ENCODE measurements around the gene MMP11. TPM values are rescaled to one million over a fixed set of nuclear protein-coding genes. Genes with fewer than 3 reads are reported as not detected.

Gene MMP11
- total RNA-seq, 1 donor from 2014 or later: 12.2 TPM

GRCh38 chr22:23781065-23781464 lies 8.4 kb downstream of the MMP11 start:
- H2AFZ ChIP-seq (ENCODE audit: low read depth, low read length): peak overlapping the region; percentile 19
- no peak for DNase-seq (ENCODE audit: low read depth)
- no peak overlapping the region for H3K27ac ChIP-seq (ENCODE audit: low read depth, low read length)
- no peaks in the 10 kb centered on the region for H4K20me1 ChIP-seq (ENCODE audit: insufficient read depth, low read length)
- TF ChIP-seq CTCF (IDR thresholded peaks at IDR 0.05; ENCODE audit: insufficient read depth, low read depth, low read length): no peak
- TF ChIP-seq EZH2 (IDR thresholded peaks at IDR 0.05; ENCODE audit: insufficient read depth, low read length): no peak
- no peaks in the 10 kb centered on the region for H3K9me3 ChIP-seq (ENCODE audit: insufficient read depth, low read depth, low read length)
- Mint-ChIP-seq H3K4me1 (ENCODE audit: low read depth, unreplicated experiment) (peaks cover 12% of the 10 kb centered on the region), H3K27ac (ENCODE audit: unreplicated experiment) (no peak overlapping the region), H3K4me3 (ENCODE audit: unreplicated experiment) (no peak overlapping the region), H3K9me3 (ENCODE audit: unreplicated experiment) (no peaks in the 10 kb centered on the region), H3K27me3 (ENCODE audit: low read depth, unreplicated experiment) (peaks cover 12% of the 10 kb centered on the region), H3K36me3 (ENCODE audit: low read depth, unreplicated experiment) (peaks cover 9% of the 10 kb centered on the region)
- no peak for FAIRE-seq
- no peak overlapping the region for H3K9ac ChIP-seq (ENCODE audit: low read length)
- H3K4me3 ChIP-seq (ENCODE audit: insufficient read depth, low read depth, low read length): no peak overlapping the region
- peaks cover 18% of the 10 kb centered on the region for H3K4me1 ChIP-seq (ENCODE audit: insufficient read depth, low read length)
- H3K36me3 ChIP-seq (ENCODE audit: insufficient read depth, low read length): no peaks in the 10 kb centered on the region
- H3K79me2 ChIP-seq (ENCODE audit: insufficient read depth, low read length): no peaks in the 10 kb centered on the region
- H3K27me3 ChIP-seq (ENCODE audit: insufficient read depth, low read length): no peaks in the 10 kb centered on the region
- H3K4me2 ChIP-seq (ENCODE audit: low read length): no peak overlapping the region

DNA sequence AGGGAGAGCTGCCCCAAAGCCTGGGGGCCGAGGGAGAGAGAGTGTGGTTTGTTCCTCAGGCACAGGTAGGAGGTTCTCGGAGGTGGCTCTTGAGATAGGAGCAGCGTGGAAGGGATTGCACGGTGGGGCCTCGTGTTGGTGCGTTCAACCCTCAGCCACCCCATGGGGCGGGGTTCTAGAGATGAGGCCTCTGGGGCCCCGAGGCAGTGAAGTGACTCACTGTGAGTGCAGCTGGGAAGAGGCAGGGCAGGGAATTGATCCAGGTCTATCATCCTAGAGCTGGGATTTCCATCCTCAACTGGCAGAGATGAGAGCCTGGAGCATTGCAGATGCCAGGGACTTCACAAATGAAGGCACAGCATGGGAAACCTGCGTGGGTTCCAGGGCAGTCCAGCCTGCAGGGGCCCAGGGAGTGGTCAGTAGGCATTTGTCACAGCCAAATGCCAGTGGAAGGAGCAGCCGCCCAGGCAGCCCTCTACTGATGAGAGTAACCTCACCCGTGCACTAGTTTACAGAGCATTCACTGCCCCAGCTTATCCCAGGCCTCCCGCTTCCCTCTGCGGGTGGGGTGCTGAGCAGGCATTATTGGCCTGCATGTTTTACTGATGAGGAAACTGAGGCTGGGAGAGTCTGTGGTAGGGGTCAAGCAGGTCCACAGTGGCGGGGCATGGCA lies 9.0 kb downstream of the MMP11 start:
- Mint-ChIP-seq H3K9me3 (ENCODE audit: unreplicated experiment) (no peaks in the 10 kb centered on the region), H3K27ac (ENCODE audit: unreplicated experiment) (no peak overlapping the region), H3K4me1 (ENCODE audit: low read depth, unreplicated experiment) (peaks cover 18% of the 10 kb centered on the region), H3K36me3 (ENCODE audit: low read depth, unreplicated experiment) (peaks cover 9% of the 10 kb centered on the region), H3K27me3 (ENCODE audit: low read depth, unreplicated experiment) (peaks cover 12% of the 10 kb centered on the region), H3K4me3 (ENCODE audit: unreplicated experiment) (no peak overlapping the region)
- Histone ChIP-seq H3K27ac (ENCODE audit: low read depth, low read length) (no peak overlapping the region), H3K4me3 (ENCODE audit: insufficient read depth, low read depth, low read length) (no peak overlapping the region), H3K9me3 (ENCODE audit: insufficient read depth, low read depth, low read length) (no peaks in the 10 kb centered on the region), H3K4me1 (ENCODE audit: insufficient read depth, low read length) (peaks cover 23% of the 10 kb centered on the region), H3K9ac (ENCODE audit: low read length) (no peak overlapping the region), H2AFZ (ENCODE audit: low read depth, low read length) (peak overlapping the region; percentile 19), H3K79me2 (ENCODE audit: insufficient read depth, low read length) (no peaks in the 10 kb centered on the region), H3K4me2 (ENCODE audit: low read length) (no peak overlapping the region), H3K36me3 (ENCODE audit: insufficient read depth, low read length) (no peaks in the 10 kb centered on the region), H3K27me3 (ENCODE audit: insufficient read depth, low read length) (no peaks in the 10 kb centered on the region), H4K20me1 (ENCODE audit: insufficient read depth, low read length) (no peaks in the 10 kb centered on the region)
- TF ChIP-seq EZH2 (IDR thresholded peaks at IDR 0.05; ENCODE audit: insufficient read depth, low read length) (no peak), CTCF (IDR thresholded peaks at IDR 0.05; ENCODE audit: insufficient read depth, low read depth, low read length) (no peak)
- peak; percentile 33 for DNase-seq (ENCODE audit: low read depth)
- FAIRE-seq: no peak

- H4K20me1 ChIP-seq (ENCODE audit: insufficient read depth, low read length): no peaks in the 10 kb centered on the region
- H3K27ac ChIP-seq (ENCODE audit: low read depth, low read length): no peak overlapping the region
- no peak overlapping the region for H3K9ac ChIP-seq (ENCODE audit: low read length)
- no peaks in the 10 kb centered on the region for H3K36me3 ChIP-seq (ENCODE audit: insufficient read depth, low read length)
- no peak overlapping the region for H3K4me3 ChIP-seq (ENCODE audit: insufficient read depth, low read depth, low read length)
- no peaks in the 10 kb centered on the region for H3K9me3 ChIP-seq (ENCODE audit: insufficient read depth, low read depth, low read length)
- peaks cover 18% of the 10 kb centered on the region for H3K4me1 Mint-ChIP-seq (ENCODE audit: low read depth, unreplicated experiment)
- H3K36me3 Mint-ChIP-seq (ENCODE audit: low read depth, unreplicated experiment): peaks cover 9% of the 10 kb centered on the region
- no peak overlapping the region for H2AFZ ChIP-seq (ENCODE audit: low read depth, low read length)
- H3K4me1 ChIP-seq (ENCODE audit: insufficient read depth, low read length): peaks cover 23% of the 10 kb centered on the region
- no peaks in the 10 kb centered on the region for H3K9me3 Mint-ChIP-seq (ENCODE audit: unreplicated experiment)
- DNase-seq (ENCODE audit: low read depth) (no peak), FAIRE-seq (no peak)
- H3K27ac Mint-ChIP-seq (ENCODE audit: unreplicated experiment): no peak overlapping the region
- TF ChIP-seq EZH2 (IDR thresholded peaks at IDR 0.05; ENCODE audit: insufficient read depth, low read length) (no peak), CTCF (IDR thresholded peaks at IDR 0.05; ENCODE audit: insufficient read depth, low read depth, low read length) (no peak)
- peaks cover 12% of the 10 kb centered on the region for H3K27me3 Mint-ChIP-seq (ENCODE audit: low read depth, unreplicated experiment)
- no peak overlapping the region for H3K4me2 ChIP-seq (ENCODE audit: low read length)
- no peak overlapping the region for H3K4me3 Mint-ChIP-seq (ENCODE audit: unreplicated experiment)
- no peaks in the 10 kb centered on the region for H3K27me3 ChIP-seq (ENCODE audit: insufficient read depth, low read length)
- peaks cover under 1% of the 10 kb centered on the region for H3K79me2 ChIP-seq (ENCODE audit: insufficient read depth, low read length)
Observed at GRCh38 chr22:23782252-23782651, 9.6 kb downstream of the MMP11 start.

Measured in astrocyte (in vitro differentiated cells and primary cell).